ENCODE data around the gene SLC6A5. TPM values are rescaled to one million over a fixed set of nuclear protein-coding genes. Genes with fewer than 3 reads are reported as not detected.

SLC6A5 gene
- polyA plus RNA-seq, 6 donors from 2014 or later = not detected

DNA sequence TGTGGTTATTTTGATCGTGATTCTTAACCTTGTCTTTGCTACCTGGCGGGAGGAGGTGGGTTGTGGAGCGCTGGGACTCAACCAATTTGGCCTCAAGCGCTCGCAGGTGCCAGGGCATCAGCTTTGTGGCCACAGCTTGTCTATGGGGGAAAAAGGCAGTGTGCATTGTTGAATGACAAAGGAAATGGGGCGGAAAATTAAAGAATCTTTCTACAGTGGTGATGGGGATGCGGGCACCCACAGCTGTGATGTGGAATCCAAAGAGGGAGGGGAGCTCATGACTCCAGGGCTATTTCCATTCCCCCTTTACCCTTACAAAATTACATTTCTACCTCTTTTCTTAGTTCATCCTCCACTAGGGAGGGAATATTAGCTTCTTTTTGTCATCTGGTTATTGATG, 1.1 kb downstream of the SLC6A5 start:
- DNase-seq (no peak), ATAC-seq (ENCODE audit: low read depth in 2 of 2) (no peak)
- Mint-ChIP-seq H3K4me1 (peaks cover 4 to 11% (median 5%) of the 10 kb centered on the region in 3 donors), H3K27ac (no peak overlapping the region), H3K36me3 (peaks cover 0 to 21% of the 10 kb centered on the region in 2 donors), H3K9me3 (peaks cover 3 to 15% (median 5%) of the 10 kb centered on the region in 7 donors), H3K4me3 (no peak overlapping the region), H3K27me3 (peaks cover 75 to 92% (median 76%) of the 10 kb centered on the region in 3 donors)

DNA sequence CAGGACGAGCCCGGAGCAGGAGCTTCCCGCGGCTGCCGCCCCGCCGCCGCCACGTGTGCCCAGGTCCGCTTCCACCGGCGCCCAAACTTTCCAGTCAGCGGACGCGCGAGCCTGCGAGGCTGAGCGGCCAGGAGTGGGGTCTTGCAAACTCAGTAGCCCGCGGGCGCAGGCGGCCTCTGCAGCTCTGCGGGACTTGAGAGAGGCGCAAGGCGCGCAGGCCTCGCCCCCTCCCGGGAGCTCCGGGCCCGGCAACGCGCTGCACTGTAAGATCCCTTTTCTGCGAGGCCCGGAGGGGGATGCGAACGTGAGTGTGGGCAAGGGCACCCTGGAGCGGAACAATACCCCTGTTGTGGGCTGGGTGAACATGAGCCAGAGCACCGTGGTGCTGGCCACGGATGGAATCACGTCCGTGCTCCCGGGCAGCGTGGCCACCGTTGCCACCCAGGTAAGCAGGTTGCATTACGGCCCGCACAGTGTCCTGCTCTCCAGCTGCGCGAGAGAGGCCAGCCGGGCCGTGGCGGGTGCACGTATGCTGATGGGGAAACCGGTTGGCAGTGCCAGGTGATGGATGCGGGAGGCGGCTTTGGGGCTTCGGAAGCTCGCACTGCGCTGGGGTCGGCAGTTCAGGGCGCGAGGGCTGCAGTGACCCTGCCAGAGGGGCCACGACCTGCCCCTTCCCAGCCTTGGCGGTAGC, 2.0 kb downstream of the SLC6A5 start:
- no peak for DNase-seq
- peaks cover 0 to 21% of the 10 kb centered on the region in 2 donors for H3K36me3 Mint-ChIP-seq
- peaks cover 4 to 11% (median 10%) of the 10 kb centered on the region in 3 donors for H3K4me1 Mint-ChIP-seq
- H3K27me3 Mint-ChIP-seq = peaks cover 74 to 92% (median 77%) of the 10 kb centered on the region in 3 donors
- H3K4me3 Mint-ChIP-seq = no peak overlapping the region
- H3K9me3 Mint-ChIP-seq = peaks cover 3 to 15% (median 5%) of the 10 kb centered on the region in 7 donors
- no peak overlapping the region for H3K27ac Mint-ChIP-seq
- no peak for ATAC-seq (ENCODE audit: low read depth in 2 of 2)

DNA sequence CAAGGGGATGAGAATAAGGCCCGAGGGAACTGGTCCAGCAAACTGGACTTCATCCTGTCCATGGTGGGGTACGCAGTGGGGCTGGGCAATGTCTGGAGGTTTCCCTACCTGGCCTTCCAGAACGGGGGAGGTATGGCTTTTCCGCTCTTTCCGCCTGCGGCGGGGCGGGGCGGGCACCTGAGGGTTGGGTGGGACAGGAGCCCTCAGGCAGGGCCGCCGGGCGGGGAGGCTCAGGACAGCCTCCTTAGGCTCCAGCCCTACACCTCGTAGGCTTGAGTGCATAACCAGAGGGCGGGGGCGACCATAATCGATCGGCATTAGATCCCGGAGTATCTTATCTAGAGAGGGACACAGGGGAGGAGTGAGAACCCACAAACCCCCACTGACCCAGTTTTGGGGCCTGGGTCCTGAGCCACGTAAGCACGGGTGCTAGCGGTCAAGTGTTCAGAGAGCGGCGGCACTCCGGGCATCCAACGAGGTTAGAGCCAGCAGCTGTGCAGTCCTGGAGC, 4.9 kb downstream of the SLC6A5 start:
- Mint-ChIP-seq H3K9me3 (peaks cover 3 to 13% (median 5%) of the 10 kb centered on the region in 7 donors), H3K27ac (no peak overlapping the region), H3K4me3 (no peak overlapping the region), H3K4me1 (peaks cover 0 to 5% (median 5%) of the 10 kb centered on the region in 3 donors), H3K27me3 (peaks cover 77 to 90% (median 84%) of the 10 kb centered on the region in 3 donors), H3K36me3 (peaks cover 0 to 12% of the 10 kb centered on the region in 2 donors)
- DNase-seq (no peak), ATAC-seq (ENCODE audit: low read depth in 2 of 2) (no peak)

DNA sequence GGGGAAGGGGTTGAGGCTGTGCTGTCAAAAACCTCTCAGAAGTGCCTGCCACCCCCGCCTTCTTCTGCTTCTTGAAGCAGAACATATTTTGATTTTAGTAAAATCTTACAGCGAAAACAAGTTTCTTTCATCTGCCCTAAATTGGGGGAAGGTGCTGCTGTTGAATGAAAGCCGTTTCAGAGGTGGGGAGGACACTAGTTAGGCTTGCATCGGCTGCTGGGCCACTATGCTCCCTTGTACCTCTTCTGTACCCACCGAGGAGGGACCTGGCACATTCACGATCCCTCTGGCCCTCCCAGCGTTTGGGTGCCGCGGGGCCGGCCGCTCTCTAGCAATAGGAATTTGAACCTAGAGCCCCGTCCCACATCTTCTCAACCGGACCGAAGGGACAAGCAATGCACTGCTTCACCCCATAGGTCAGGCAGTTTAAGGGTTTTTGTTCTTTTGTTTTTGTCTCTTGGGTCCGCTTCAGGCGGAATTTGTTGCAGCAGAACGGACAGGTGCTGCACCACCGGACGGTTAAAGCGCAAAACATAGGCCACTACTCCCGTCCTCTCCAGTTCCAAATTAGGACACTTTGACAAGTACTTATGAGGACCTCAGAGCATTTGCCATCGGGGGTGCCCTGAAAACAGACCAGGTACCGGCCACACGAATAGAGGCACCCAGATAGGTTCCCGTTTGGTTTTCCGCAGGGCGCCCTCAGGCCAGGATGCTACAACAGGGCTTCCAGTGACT, 5.6 kb downstream of the SLC6A5 start:
- H3K9me3 Mint-ChIP-seq = peaks cover under 1 to 8% (median 3%) of the 10 kb centered on the region in 7 donors
- H3K4me3 Mint-ChIP-seq = no peak overlapping the region
- H3K4me1 Mint-ChIP-seq = peaks cover 1 to 7% (median 6%) of the 10 kb centered on the region in 3 donors
- DNase-seq (no peak), ATAC-seq (ENCODE audit: low read depth in 2 of 2) (no peak)
- H3K36me3 Mint-ChIP-seq = peaks cover 0 to 5% of the 10 kb centered on the region in 2 donors
- H3K27me3 Mint-ChIP-seq = peaks cover 73 to 87% (median 84%) of the 10 kb centered on the region in 3 donors
- no peak overlapping the region for H3K27ac Mint-ChIP-seq

DNA sequence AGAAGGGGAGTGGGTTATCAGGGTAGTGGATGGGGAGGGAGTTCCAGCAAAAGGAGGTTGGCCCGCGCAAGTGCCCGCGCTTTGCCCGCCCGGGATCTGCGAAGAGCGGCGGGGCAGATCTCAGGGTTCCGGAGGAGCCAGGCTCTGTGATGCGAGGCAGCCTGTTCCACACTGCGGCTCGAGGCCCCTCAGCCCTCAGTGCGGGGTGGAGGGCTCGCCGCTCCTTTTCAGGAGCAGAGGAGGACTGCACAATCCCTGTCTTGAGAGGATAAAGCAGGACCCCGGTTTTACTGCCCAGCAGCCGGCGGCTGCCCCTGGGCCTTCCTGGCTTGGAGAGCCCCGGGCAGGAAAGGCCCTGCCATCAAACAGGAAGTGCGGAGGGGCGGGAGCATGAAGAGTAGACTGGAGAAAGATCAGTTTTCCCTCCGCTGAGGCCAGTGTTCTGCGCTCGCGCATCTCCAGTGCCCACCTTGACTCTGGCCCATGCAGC, 6.2 kb downstream of the SLC6A5 start:
- H3K27me3 Mint-ChIP-seq = peaks cover 72 to 87% (median 84%) of the 10 kb centered on the region in 3 donors
- no peak for ATAC-seq (ENCODE audit: low read depth in 2 of 2)

DNA sequence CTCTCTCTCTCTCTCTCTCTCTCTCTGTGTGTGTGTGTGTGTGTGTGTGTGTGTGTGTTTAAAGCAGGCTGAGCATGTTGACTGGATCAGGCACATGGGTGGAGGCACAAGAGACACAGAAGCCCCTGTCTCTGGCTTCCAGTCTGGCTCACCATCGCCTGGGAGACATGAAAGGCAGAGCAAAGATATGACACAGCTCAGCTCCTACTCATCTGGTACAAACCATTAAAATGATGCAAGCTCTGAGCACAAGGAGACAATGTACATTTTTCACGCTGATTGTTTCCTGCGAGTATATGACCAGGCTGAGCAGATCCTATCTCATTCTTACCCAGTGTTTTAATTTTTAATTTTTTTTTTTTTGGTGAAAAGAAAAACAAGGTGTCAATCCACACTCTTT, 9.5 kb downstream of the SLC6A5 start:
- peaks cover 6 to 12% (median 10%) of the 10 kb centered on the region in 3 donors for H3K4me1 Mint-ChIP-seq
- DNase-seq (no peak), ATAC-seq (ENCODE audit: low read depth in 2 of 2) (no peak)
- H3K36me3 Mint-ChIP-seq = no peaks in the 10 kb centered on the region
- peaks cover 65 to 79% (median 74%) of the 10 kb centered on the region in 3 donors for H3K27me3 Mint-ChIP-seq
- no peak overlapping the region for H3K4me3 Mint-ChIP-seq
- H3K27ac Mint-ChIP-seq = no peak overlapping the region
- peaks cover 0 to 2% (median 0%) of the 10 kb centered on the region in 7 donors for H3K9me3 Mint-ChIP-seq

More for the DNA sequence above, 6.2 kb downstream of the SLC6A5 start:
- no peak for DNase-seq
- no peak overlapping the region for H3K4me3 Mint-ChIP-seq
- no peak overlapping the region for H3K27ac Mint-ChIP-seq
- no peaks in the 10 kb centered on the region for H3K36me3 Mint-ChIP-seq
- peaks cover 6 to 12% (median 10%) of the 10 kb centered on the region in 3 donors for H3K4me1 Mint-ChIP-seq
- H3K9me3 Mint-ChIP-seq = peaks cover 0 to 5% (median 2%) of the 10 kb centered on the region in 7 donors

DNA sequence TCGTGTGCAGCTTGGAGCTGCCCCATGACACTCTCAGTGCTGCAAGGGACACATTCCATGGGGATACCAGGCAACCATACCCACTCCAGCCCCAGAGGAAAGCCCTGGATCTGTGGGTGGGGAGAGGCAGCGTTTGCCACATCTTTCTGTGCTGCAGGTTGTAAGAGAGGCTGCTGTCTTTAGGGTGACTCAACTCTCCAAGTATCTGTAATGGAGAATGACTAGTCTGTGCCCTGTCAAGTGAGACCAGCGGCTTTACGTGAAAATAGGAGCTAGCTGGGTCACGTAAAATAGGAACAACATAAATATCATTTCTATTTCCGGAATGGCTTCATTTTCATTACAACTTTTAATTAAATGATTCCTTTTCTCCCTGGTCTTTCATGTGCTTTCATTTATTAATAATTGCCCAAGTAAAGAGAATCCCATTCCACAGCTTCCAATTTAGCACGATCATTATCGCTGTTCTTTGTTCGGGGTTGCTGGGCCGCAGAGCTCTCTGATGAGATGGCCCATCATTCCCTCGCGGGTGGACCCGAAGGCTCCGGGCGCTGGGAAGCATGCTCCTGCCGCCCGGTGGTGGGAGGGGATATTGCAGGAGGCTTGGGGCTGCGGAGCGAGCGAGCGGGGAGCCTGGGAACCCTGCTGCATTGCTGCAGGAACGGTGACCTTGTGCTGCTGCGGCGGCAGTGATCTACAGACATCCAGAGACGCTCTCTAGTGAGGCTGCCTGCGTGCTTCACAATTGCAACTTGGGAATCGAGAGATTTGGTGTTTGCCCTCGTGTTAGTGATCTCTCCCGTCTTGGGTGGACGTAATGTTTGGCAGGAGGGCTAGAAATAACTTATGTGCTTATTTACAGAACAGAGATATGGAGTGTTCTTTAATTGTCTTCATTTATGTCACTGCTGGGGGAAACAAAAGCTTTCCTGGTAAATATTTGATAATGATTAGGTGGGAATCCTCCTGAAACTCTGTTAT, 10.6 kb downstream of the SLC6A5 start:
- no peak for DNase-seq
- Mint-ChIP-seq H3K27me3 (peaks cover 66 to 79% (median 78%) of the 10 kb centered on the region in 3 donors), H3K4me1 (peaks cover 6 to 12% (median 7%) of the 10 kb centered on the region in 3 donors), H3K27ac (peak overlapping the region in 1 of 6 donors; percentile 25), H3K4me3 (peak overlapping the region in 4 of 8 donors; percentile 40 to 79 (median 57)), H3K36me3 (no peaks in the 10 kb centered on the region), H3K9me3 (peaks cover 0 to 2% (median 0%) of the 10 kb centered on the region in 7 donors)
- no peak for ATAC-seq (ENCODE audit: low read depth in 2 of 2)

DNA sequence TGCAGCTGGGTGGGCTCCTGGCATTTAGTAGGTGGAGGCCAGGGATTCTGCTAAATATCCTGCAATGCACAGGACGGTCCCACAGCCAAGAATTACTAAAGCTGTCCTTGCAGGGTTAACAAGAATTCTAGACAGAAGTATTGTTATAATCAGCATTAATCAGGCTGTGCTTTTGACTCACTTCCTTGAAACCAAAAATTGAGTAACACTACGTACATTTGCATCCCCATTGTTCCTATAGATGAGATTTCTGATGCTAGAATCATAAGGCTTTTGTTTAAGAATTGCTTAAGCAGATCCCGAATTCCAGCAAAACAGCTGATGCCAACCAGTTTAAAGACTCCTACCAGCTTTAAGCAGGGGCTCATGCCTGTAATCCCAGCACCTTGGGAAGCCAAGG, 11.4 kb downstream of the SLC6A5 start:
- H3K36me3 Mint-ChIP-seq = no peaks in the 10 kb centered on the region
- ATAC-seq (ENCODE audit: low read depth in 2 of 2) (no peak), DNase-seq (no peak)
- no peak overlapping the region for H3K4me3 Mint-ChIP-seq
- H3K27me3 Mint-ChIP-seq = peaks cover 61 to 79% (median 76%) of the 10 kb centered on the region in 3 donors
- no peak overlapping the region for H3K27ac Mint-ChIP-seq
- H3K4me1 Mint-ChIP-seq = peaks cover 6 to 11% (median 6%) of the 10 kb centered on the region in 3 donors
- H3K9me3 Mint-ChIP-seq = peaks cover 0 to 2% (median 0%) of the 10 kb centered on the region in 7 donors

DNA sequence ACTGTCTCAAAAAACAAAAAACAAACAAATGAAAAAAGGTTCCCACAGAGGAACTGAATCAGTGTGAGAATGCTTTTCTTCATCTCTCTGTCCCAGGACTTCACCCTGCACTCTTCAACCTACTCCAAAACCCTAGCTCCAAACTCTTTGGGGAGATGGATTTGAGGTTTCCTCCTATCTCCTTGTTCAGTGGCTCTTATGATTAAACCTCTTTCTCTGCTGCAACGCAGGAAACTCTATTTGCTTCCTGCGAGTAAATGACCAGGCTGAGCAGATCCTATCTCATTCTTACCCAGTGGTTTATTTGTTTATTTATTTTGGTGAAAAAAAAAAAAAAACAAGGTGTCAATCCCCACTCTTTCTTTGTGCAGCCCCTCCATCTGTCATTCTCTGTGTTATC, 12.0 kb downstream of the SLC6A5 start:
- no peak for ATAC-seq (ENCODE audit: low read depth in 2 of 2)
- H3K9me3 Mint-ChIP-seq = no peaks in the 10 kb centered on the region
- H3K4me1 Mint-ChIP-seq = peaks cover 6 to 7% (median 6%) of the 10 kb centered on the region in 3 donors
- DNase-seq = no peak
- no peaks in the 10 kb centered on the region for H3K36me3 Mint-ChIP-seq
- H3K27ac Mint-ChIP-seq = no peak overlapping the region
- H3K4me3 Mint-ChIP-seq = no peak overlapping the region
- H3K27me3 Mint-ChIP-seq = peaks cover 61 to 76% (median 72%) of the 10 kb centered on the region in 3 donors

DNA sequence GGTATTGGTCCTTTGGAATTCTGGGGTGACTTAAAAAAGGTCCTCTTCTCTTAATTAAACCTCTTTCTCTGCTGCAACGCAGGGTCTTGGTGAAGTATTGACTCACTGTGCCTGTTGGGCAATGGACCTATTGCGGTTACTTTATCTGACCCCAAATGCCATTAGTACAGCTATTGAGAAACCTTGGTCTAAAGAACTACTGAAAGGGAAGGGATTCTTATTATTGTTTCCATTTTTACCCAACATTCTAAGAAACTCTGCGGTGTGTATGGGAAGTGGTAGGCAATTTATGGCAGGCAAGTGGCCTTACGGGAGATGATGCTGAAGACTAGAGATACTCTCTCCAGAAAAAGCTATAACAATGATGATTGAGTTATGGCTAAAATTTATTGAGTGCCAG, 12.5 kb downstream of the SLC6A5 start:
- DNase-seq (no peak), ATAC-seq (ENCODE audit: low read depth in 2 of 2) (no peak)
- Mint-ChIP-seq H3K27ac (no peak overlapping the region), H3K27me3 (peaks cover 63 to 76% (median 73%) of the 10 kb centered on the region in 3 donors), H3K9me3 (no peaks in the 10 kb centered on the region), H3K4me1 (peaks cover 6 to 7% (median 6%) of the 10 kb centered on the region in 3 donors), H3K36me3 (no peaks in the 10 kb centered on the region), H3K4me3 (no peak overlapping the region)

DNA sequence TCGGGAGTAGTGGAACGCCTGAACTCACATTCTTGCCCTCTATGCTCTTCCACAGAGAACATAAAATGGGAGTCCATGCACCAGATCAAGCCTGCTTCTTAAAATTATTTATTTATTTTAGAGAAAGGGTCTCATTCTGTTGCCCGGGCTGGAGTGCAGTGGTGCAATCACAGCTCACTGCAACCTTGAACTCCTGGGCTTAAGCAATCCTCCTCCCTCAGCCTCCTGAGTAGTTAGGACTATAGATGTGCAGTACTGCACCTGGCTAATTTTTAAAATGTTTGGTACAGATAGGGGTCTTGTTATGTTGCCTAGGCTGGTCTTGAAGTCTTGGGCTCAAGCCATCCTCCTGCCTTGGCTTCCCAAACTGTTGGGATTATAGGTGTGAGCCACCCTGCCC, 13.0 kb downstream of the SLC6A5 start:
- Mint-ChIP-seq H3K4me1 (peaks cover 6 to 7% (median 6%) of the 10 kb centered on the region in 3 donors), H3K27me3 (peaks cover 60 to 76% (median 71%) of the 10 kb centered on the region in 3 donors), H3K36me3 (no peaks in the 10 kb centered on the region), H3K9me3 (no peaks in the 10 kb centered on the region), H3K27ac (no peak overlapping the region), H3K4me3 (no peak overlapping the region)
- ATAC-seq (ENCODE audit: low read depth in 2 of 2) (no peak), DNase-seq (no peak)

DNA sequence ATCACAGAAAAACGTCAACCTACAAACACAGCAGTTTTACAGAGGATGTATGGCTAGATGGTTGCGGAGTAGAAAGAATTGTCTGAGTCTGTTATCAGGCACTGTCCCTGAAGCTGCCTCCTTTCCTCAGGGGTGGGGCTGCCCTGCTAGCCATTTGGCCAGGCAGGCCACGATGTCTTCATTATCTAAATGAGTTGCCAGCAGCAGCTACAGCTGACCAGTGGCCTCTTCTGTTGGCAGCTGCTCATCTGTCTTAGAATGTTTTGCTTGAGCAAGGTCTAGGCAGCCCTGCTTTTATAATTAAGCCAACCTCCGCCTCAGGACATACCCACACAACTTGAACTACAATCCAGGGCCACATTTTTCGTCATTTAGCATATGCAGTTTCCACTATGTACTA, 17.5 kb downstream of the SLC6A5 start:
- no peak overlapping the region for H3K4me3 Mint-ChIP-seq
- H3K4me1 Mint-ChIP-seq = no peaks in the 10 kb centered on the region
- no peak overlapping the region for H3K27ac Mint-ChIP-seq
- no peaks in the 10 kb centered on the region for H3K36me3 Mint-ChIP-seq
- H3K27me3 Mint-ChIP-seq = peaks cover 31 to 51% (median 33%) of the 10 kb centered on the region in 3 donors
- H3K9me3 Mint-ChIP-seq = peaks cover 0 to 2% (median 0%) of the 10 kb centered on the region in 7 donors
- DNase-seq = no peak
- ATAC-seq (ENCODE audit: low read depth in 2 of 2) = no peak

All from naive B cell (primary cell).